Regular cardiac myocyte (primary cell): ENCODE measurements around the gene MTX1. TPM values are rescaled to one million over a fixed set of nuclear protein-coding genes. Genes with fewer than 3 reads are reported as not detected.

Source experiments
- total RNA-seq: library from RNA; depleted of rRNA; stranded (reverse); fragments of >200 nt; gene quantifications from 2 replicates; pipeline ENCODE4 v1.2.3, GENCODE V29; 2014

Gene MTX1
- 44.3 and 57.3 TPM in 2 replicates for total RNA-seq

GRCh38 chr1:155208541-155209311 is at the start of gene MTX1:
TSS of gene MTX1 (plus strand) at chr1:155208695. CDS start at chr1:155208805, 110 bp downstream.

GRCh38 chr1:155172732-155173477 is 35.6 kb upstream of the MTX1 start, which contains the start of gene KRTCAP2:
TSS of gene KRTCAP2 (minus strand) at chr1:155173304. CDS start at chr1:155173224, 80 bp downstream.

GRCh38 chr1:155173478-155174323 is 34.8 kb upstream of the MTX1 start, which contains the start of gene TRIM46:
TSS of gene TRIM46 (plus strand) at chr1:155173849. CDS start at chr1:155173967, 118 bp downstream.

GRCh38 chr1:155207806-155208540 is 522 bp upstream of the MTX1 start, which contains the start of gene THBS3:
TSS of gene THBS3 (minus strand) at chr1:155207897. CDS start at chr1:155207876, 21 bp downstream.

GRCh38 chr1:155255243-155256007 is 46.9 kb downstream of the MTX1 start, which contains the start of gene ENTREP3:
TSS of gene ENTREP3 (minus strand) at chr1:155255483. CDS start at chr1:155254877, 606 bp downstream.

GRCh38 chr1:155261852-155262673 is 53.6 kb downstream of the MTX1 start, which contains the start of gene SCAMP3:
TSS of gene SCAMP3 (minus strand) at chr1:155262360. CDS start at chr1:155262151, 209 bp downstream.

Other genes with a start within 250 kb of the MTX1 start
- gene PYGO2, start 246.9 kb upstream of the MTX1 start, total RNA-seq, result 5.6 and 7.7 TPM in 2 replicates
- 176 and 223 TPM in 2 replicates for gene SHC1, start 237.9 kb upstream of the MTX1 start, total RNA-seq
- gene CKS1B, start 234.0 kb upstream of the MTX1 start, total RNA-seq, result 40.9 and 151 TPM in 2 replicates
- 17.8 and 27.4 TPM in 2 replicates for gene FLAD1, start 225.4 kb upstream of the MTX1 start, total RNA-seq
- gene LENEP, start 215.1 kb upstream of the MTX1 start, total RNA-seq, result 0.56 TPM in 1 of 2 replicates, not detected in the other
- 12.5 and 16.9 TPM in 2 replicates for gene ZBTB7B, start 205.9 kb upstream of the MTX1 start, total RNA-seq
- not detected in 2 replicates for gene DCST2, start 174.9 kb upstream of the MTX1 start, total RNA-seq
- gene DCST1, start 174.9 kb upstream of the MTX1 start, total RNA-seq, result not detected in 2 replicates
- gene ADAM15, start 157.4 kb upstream of the MTX1 start, total RNA-seq, result 66.8 and 66.9 TPM in 2 replicates
- 1.9 and 3.7 TPM in 2 replicates for gene EFNA4, start 145.0 kb upstream of the MTX1 start, total RNA-seq
- gene EFNA3, start 129.9 kb upstream of the MTX1 start, total RNA-seq, result 0.77 and 3.1 TPM in 2 replicates
- gene EFNA1, start 80.8 kb upstream of the MTX1 start, total RNA-seq, result 0.19 and 1.4 TPM in 2 replicates
- 26.6 and 27.3 TPM in 2 replicates for gene SLC50A1, start 72.8 kb upstream of the MTX1 start, total RNA-seq
- gene DPM3, start 68.2 kb upstream of the MTX1 start, total RNA-seq, result 27.6 and 28.0 TPM in 2 replicates
- 138 TPM in 2 replicates for gene KRTCAP2, start 35.4 kb upstream of the MTX1 start, total RNA-seq
- gene TRIM46, start 34.8 kb upstream of the MTX1 start, total RNA-seq, result 1.5 and 2.5 TPM in 2 replicates
- gene THBS3, start 798 bp upstream of the MTX1 start, total RNA-seq, result 7.9 and 14.4 TPM in 2 replicates
- gene ENTREP3, start 46.8 kb downstream of the MTX1 start, total RNA-seq, result 3.4 and 3.5 TPM in 2 replicates
- 32.1 and 42.9 TPM in 2 replicates for gene SCAMP3, start 53.7 kb downstream of the MTX1 start, total RNA-seq
- gene CLK2, start 64.8 kb downstream of the MTX1 start, total RNA-seq, result 22.0 and 25.7 TPM in 2 replicates
- 0.19 and 0.85 TPM in 2 replicates for gene HCN3, start 68.8 kb downstream of the MTX1 start, total RNA-seq
- 0.56 TPM in 1 of 2 replicates, not detected in the other for gene PKLR, start 92.7 kb downstream of the MTX1 start, total RNA-seq
- gene FDPS, start 100.2 kb downstream of the MTX1 start, total RNA-seq, result 110 and 204 TPM in 2 replicates
- 11.8 and 16.1 TPM in 2 replicates for gene RUSC1, start 112.2 kb downstream of the MTX1 start, total RNA-seq